Measurements from ENCODE around the gene FGFR2. TPM values are rescaled to one million over a fixed set of nuclear protein-coding genes. Genes with fewer than 3 reads are reported as not detected.

The FGFR2 gene
- total RNA-seq, 4 donors from 2014 or later, result 41.6 to 79.3 (median 60.5) TPM

DNA sequence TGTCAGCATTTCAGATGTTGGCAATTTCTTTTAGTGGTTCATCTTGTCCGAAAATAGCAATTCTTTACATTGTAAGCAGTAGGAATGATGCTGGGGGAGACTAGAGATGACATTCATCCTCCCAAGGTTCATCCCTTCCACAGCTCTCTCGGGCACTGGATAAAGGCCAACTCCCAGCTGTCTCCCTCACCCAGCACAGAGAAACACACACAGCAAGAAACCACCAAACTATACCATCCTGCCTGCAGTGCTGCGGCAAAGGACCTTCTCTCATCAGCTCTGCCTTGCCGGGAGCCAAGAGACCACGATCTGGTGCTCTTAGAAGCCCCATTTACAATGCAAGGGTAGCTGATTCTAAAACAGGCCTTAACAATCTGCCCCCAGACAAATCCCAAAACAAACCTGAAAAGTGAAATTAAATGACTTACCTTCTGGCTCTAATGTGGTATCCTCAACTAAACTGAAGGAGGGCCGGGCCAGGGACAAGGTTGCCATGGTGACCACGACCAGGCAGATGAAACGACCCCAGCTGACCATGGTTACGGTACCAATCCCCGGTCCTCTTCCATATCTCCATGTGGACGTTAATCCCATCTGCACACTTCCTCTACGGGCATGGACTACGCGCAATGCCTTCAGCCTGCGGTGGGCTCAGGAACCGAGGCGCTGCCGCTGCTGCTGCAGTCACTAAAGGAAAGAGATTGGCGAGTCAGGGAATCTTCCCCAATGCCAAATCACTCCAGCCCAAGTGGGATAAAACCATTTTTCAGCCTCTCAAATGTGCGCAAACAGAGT lies 4.8 kb downstream of the FGFR2 start:
- peaks cover 0 to 89% (median 0%) of the 10 kb centered on the region in 3 donors for H3K4me1 ChIP-seq
- no peaks in the 10 kb centered on the region for H3K9me3 ChIP-seq
- ATAC-seq, result no peak
- H3K27me3 ChIP-seq, result peaks cover 26% of the 10 kb centered on the region
- TF ChIP-seq POLR2A (IDR thresholded peaks at IDR 0.05), result no peak
- TF ChIP-seq POLR2AphosphoS5 (IDR thresholded peaks at IDR 0.05), result no peak
- TF ChIP-seq, protein P1, sequence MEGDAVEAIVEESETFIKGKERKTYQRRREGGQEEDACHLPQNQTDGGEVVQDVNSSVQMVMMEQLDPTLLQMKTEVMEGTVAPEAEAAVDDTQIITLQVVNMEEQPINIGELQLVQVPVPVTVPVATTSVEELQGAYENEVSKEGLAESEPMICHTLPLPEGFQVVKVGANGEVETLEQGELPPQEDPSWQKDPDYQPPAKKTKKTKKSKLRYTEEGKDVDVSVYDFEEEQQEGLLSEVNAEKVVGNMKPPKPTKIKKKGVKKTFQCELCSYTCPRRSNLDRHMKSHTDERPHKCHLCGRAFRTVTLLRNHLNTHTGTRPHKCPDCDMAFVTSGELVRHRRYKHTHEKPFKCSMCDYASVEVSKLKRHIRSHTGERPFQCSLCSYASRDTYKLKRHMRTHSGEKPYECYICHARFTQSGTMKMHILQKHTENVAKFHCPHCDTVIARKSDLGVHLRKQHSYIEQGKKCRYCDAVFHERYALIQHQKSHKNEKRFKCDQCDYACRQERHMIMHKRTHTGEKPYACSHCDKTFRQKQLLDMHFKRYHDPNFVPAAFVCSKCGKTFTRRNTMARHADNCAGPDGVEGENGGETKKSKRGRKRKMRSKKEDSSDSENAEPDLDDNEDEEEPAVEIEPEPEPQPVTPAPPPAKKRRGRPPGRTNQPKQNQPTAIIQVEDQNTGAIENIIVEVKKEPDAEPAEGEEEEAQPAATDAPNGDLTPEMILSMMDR (IDR thresholded peaks at IDR 0.05), result no peak
- TF ChIP-seq EP300 (IDR thresholded peaks at IDR 0.05), result no peak
- peak overlapping the region in 3 of 4 donors; percentile 90 to 97 (median 94) for H3K27ac ChIP-seq
- no peak overlapping the region for H3K4me3 ChIP-seq
- 69 to 81% methylated on average over 6 to 9 of the region's 20 CpGs for WGBS, 2 donors (ENCODE audit: low coverage in 1 of 2)
- no peaks in the 10 kb centered on the region for H3K36me3 ChIP-seq

DNA sequence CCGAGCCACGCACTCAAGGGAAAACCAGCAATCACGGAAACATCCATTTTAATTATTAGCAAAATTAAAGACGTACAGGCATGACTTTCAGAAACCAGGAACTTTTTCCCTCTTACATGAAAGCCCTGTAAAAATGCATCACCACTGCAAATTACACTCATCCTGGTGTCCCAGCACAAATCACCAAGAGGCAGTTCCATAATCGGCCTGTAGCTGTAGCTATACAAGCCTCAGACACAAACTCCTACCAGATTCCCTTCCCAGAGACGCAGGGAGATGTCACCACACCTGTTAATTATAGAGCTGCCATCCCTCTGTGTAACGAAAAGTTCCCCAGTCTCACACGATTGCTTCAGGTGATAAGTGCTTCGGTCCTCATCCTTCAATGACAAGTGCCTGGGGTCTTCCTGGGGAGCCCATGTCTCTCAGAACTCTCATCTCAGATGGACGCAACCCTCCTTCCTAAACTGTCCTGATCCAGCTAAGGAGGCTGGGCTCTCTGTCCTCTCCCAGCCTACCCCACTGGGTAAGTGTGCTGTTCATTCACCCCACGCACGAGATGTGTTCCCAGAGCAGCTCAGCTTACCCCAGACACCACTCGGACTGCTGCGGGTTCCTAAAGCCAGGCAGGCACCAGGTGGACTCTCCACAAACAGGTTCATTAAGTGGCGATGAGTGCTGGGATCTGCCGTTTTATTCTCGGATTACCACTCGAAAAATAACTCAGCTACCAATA lies 5.9 kb downstream of the FGFR2 start:
- TF ChIP-seq EP300 (IDR thresholded peaks at IDR 0.05), result no peak
- TF ChIP-seq, protein P1 (IDR thresholded peaks at IDR 0.05), result peak in 2 of 4 experiments; percentile 34 to 46
- no peak for TF ChIP-seq POLR2A (IDR thresholded peaks at IDR 0.05)
- no peak overlapping the region for H3K4me3 ChIP-seq
- H3K27ac ChIP-seq, result peak overlapping the region in 3 of 4 donors; percentile 90 to 97 (median 94)

DNA sequence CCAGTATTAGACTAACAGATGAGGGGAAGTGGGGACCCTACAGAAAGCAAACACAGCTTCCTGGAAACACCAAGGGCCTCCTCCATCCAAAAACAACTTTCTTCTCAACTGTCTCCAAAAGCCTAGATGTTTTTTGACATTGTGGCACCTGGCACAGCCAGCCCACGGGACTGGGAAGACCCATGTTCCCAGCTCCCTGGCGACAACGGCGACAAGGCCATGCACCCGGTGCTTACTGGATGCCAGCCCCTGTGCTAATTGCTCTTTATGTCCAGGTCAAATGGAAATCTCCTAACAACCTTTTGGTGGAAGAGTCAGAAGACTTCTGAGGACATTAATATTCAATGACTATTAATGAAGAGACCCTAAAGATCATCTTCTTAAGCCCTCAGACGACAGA lies 7.1 kb downstream of the FGFR2 start:
- no peak for ATAC-seq
- Histone ChIP-seq H3K27ac (peak overlapping the region in 1 of 4 donors; percentile 9), H3K4me3 (no peak overlapping the region), H3K9me3 (no peaks in the 10 kb centered on the region), H3K4me1 (peaks cover 0 to 74% (median 0%) of the 10 kb centered on the region in 3 donors), H3K36me3 (no peaks in the 10 kb centered on the region), H3K27me3 (peaks cover 7% of the 10 kb centered on the region)
- 57 to 71% methylated on average over 1 to 2 of the region's 6 CpGs for WGBS, 2 donors (ENCODE audit: low coverage in 1 of 2)
- no peak for TF ChIP-seq EP300 (IDR thresholded peaks at IDR 0.05)
- TF ChIP-seq, protein P1 (IDR thresholded peaks at IDR 0.05), result no peak
- TF ChIP-seq POLR2A (IDR thresholded peaks at IDR 0.05), result no peak
- no peak for TF ChIP-seq POLR2AphosphoS5 (IDR thresholded peaks at IDR 0.05)

More for the DNA sequence above, 5.9 kb downstream of the FGFR2 start:
- Histone ChIP-seq H3K9me3 (no peaks in the 10 kb centered on the region), H3K36me3 (no peaks in the 10 kb centered on the region), H3K27me3 (peaks cover 18% of the 10 kb centered on the region), H3K4me1 (peaks cover 0 to 82% (median 0%) of the 10 kb centered on the region in 3 donors)
- ATAC-seq, result no peak
- WGBS, 2 donors (ENCODE audit: low coverage in 1 of 2), result 60 to 74% methylated on average over 14 to 15 of the region's 18 CpGs

DNA sequence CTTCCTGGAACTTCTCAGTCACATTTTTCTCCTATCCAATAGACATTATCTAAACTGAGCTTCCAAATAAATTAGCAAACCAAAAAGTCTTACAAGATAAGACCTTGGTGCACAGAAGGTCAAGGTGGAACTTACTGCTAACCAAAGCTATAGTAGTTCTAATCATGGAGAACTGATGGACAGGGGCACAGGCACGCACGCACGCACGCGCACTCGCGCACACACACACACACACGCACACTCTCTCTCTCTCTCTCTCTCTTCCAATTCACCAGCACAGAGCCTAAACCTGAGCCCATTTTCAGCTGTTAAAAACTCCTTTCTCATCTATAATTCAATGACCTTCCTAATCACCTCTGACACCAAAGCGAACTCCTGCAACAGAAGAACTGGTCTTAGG lies 7.5 kb downstream of the FGFR2 start:
- no peak for TF ChIP-seq POLR2A (IDR thresholded peaks at IDR 0.05)
- no peak for TF ChIP-seq POLR2AphosphoS5 (IDR thresholded peaks at IDR 0.05)
- TF ChIP-seq EP300 (IDR thresholded peaks at IDR 0.05), result no peak
- TF ChIP-seq, protein P1 (IDR thresholded peaks at IDR 0.05), result no peak
- Histone ChIP-seq H3K4me1 (peaks cover 0 to 74% (median 0%) of the 10 kb centered on the region in 3 donors), H3K4me3 (no peak overlapping the region), H3K27ac (peak overlapping the region in 1 of 4 donors; percentile 9), H3K9me3 (no peaks in the 10 kb centered on the region), H3K27me3 (peaks cover 3% of the 10 kb centered on the region), H3K36me3 (no peaks in the 10 kb centered on the region)
- no peak for ATAC-seq
- 88 to 93% methylated on average over 8 to 9 of the region's 9 CpGs for WGBS, 2 donors (ENCODE audit: low coverage in 1 of 2)
